H1 (cell line): Measurements from ENCODE around the gene CHN2. TPM values are rescaled to one million over a fixed set of nuclear protein-coding genes. Genes with fewer than 3 reads are reported as not detected.

Experiments
- CTCF ChIA-PET: fragments of 300-600 bp; sonication (Branson Sonifier 250); formaldehyde crosslinking; loops from one replicate; lab custom pipeline; 2021; ENCODE audit not compliant: partially characterized antibody; lab: Charles Lee
- POLR2A ChIA-PET: fragments of 300-600 bp; sonication (Branson Sonifier 250); formaldehyde crosslinking; loops from one replicate; lab custom pipeline; 2021; ENCODE audit warnings: inconsistent platforms; ENCODE audit not compliant: partially characterized antibody; lab: Charles Lee
- DNase-seq, 2 experiments: peaks; one replicate each; pipeline versions ENCODE4 v3.0.0 to v3.0.0-alpha.2; 2010 to 2022; ENCODE audit warnings: low spot score in 2 of 2, low read depth in 1 of 2, mixed read lengths in 1 of 2
- FAIRE-seq: peaks from 2 replicates; lab custom pipeline; 2011; peaks lifted over from hg19 to GRCh38; lab: Jason Lieb, UNC
- H2AFZ ChIP-seq: 2 replicates; pipeline ENCODE4 v1.8.1; 2012; ENCODE audit warnings: low read length, inconsistent platforms
- H2AK5ac ChIP-seq: 2 replicates; pipeline ENCODE4 v1.6.1; 2013; ENCODE audit warnings: low read depth, low read length
- H2BK120ac ChIP-seq: replicated peaks from 2 replicates; pipeline ENCODE3; 2013; ENCODE audit warnings: low read depth, low read length, inconsistent platforms
- H2BK12ac ChIP-seq: 2 replicates; pipeline ENCODE4 v1.6.1; 2013; ENCODE audit warnings: low read depth, low read length
- H2BK15ac ChIP-seq: 2 replicates; pipeline ENCODE4 v1.6.1; 2013; ENCODE audit warnings: low read length
- H2BK20ac ChIP-seq: 2 replicates; pipeline ENCODE4 v1.6.1; 2013; ENCODE audit warnings: low read length
- H2BK5ac ChIP-seq: 2 replicates; pipeline ENCODE4 v1.6.1; 2013; ENCODE audit warnings: low read depth, low read length
- H3K14ac ChIP-seq: 2 replicates; pipeline ENCODE4 v1.6.1; 2013; ENCODE audit warnings: inconsistent platforms; ENCODE audit not compliant: insufficient read length
- H3K18ac ChIP-seq: 2 replicates; pipeline ENCODE4 v1.6.1; 2013; ENCODE audit warnings: low read length; ENCODE audit errors: extremely low read depth
- H3K23ac ChIP-seq: 2 replicates; pipeline ENCODE4 v1.6.1; 2013; ENCODE audit warnings: inconsistent platforms; ENCODE audit not compliant: insufficient read length
- H3K23me2 ChIP-seq: 2 replicates; pipeline ENCODE4 v1.6.1; 2013; ENCODE audit warnings: low read depth, low read length
- H3K27ac ChIP-seq: 2 replicates; pipeline ENCODE4 v1.6.1; 2011; ENCODE audit warnings: low read depth, low read length, inconsistent platforms
- H3K27me3 ChIP-seq, 4 experiments: replicated peaks in 1 of 4; 1 replicate in 1 of 4; 2 replicates in 3 of 4; pipeline versions ENCODE4 v1.6.1 to v1.8.1; 2011 to 2013; ENCODE audit warnings: low read length in 3 of 4, mild to moderate bottlenecking in 3 of 4, inconsistent platforms in 2 of 4, mixed read lengths in 2 of 4, moderate library complexity in 1 of 4; ENCODE audit not compliant: control insufficient read depth in 3 of 4, insufficient read depth in 3 of 4; ENCODE audit errors: extremely low read depth in 1 of 4
- H3K36me3 ChIP-seq, 4 experiments: 2 replicates each; pipeline versions ENCODE4 v1.6.1 to v1.8.1; 2011 to 2013; ENCODE audit warnings: mild to moderate bottlenecking in 4 of 4, low read length in 3 of 4, moderate library complexity in 2 of 4, control low read depth in 1 of 4, inconsistent platforms in 1 of 4; ENCODE audit not compliant: insufficient read depth in 4 of 4, control insufficient read depth in 2 of 4
- H3K4ac ChIP-seq: replicated peaks from 2 replicates; pipeline ENCODE3; 2013; ENCODE audit warnings: low read length, low read depth, mixed read lengths, inconsistent platforms; ENCODE audit not compliant: insufficient read length
- H3K4me1 ChIP-seq, 4 experiments: replicated peaks in 1 of 4; 1 replicate in 1 of 4; 2 replicates in 3 of 4; pipeline versions ENCODE4 v1.6.1 to v1.8.1; 2011 to 2013; ENCODE audit warnings: low read length in 3 of 4, inconsistent platforms in 2 of 4, mixed read lengths in 1 of 4; ENCODE audit not compliant: insufficient read depth in 4 of 4, control insufficient read depth in 3 of 4
- H3K4me2 ChIP-seq, 2 experiments: 2 replicates each; pipeline versions ENCODE4 v1.6.1 to v1.8.1; 2011 to 2013; ENCODE audit warnings: low read depth in 2 of 2, low read length in 2 of 2, control low read depth in 1 of 2, inconsistent platforms in 1 of 2, mild to moderate bottlenecking in 1 of 2; ENCODE audit not compliant: insufficient read depth in 1 of 2
- H3K4me3 ChIP-seq, 4 experiments: fragments of 200-600, 300-600 bp in 1 of 4; sonication (generic), shearing (Covaris generic), sonication (Bioruptor Twin) in 1 of 4; 2 replicates each; pipeline versions ENCODE4 v1.5.1 to v1.8.1; 2011 to 2016; ENCODE audit warnings: low read length in 4 of 4, low read depth in 3 of 4, control low read depth in 2 of 4, inconsistent platforms in 2 of 4, mild to moderate bottlenecking in 2 of 4, mixed read lengths in 1 of 4, moderate library complexity in 1 of 4; ENCODE audit not compliant: insufficient read depth in 2 of 4; ENCODE audit errors: extremely low read depth in 1 of 4
- H3K56ac ChIP-seq: replicated peaks from 2 replicates; pipeline ENCODE3; 2013; ENCODE audit warnings: low read depth, mild to moderate bottlenecking, mixed read lengths, low read length, inconsistent platforms; ENCODE audit not compliant: insufficient read length
- H3K79me1 ChIP-seq: 2 replicates; pipeline ENCODE4 v1.6.1; 2013; ENCODE audit warnings: low read depth, low read length, control low read depth
- H3K79me2 ChIP-seq, 2 experiments: 2 replicates each; pipeline versions ENCODE4 v1.6.1 to v1.8.1; 2012 to 2013; ENCODE audit warnings: low read length in 2 of 2, mild to moderate bottlenecking in 2 of 2, inconsistent platforms in 1 of 2; ENCODE audit not compliant: insufficient read depth in 2 of 2, control insufficient read depth in 1 of 2
- H3K9ac ChIP-seq, 4 experiments: replicated peaks in 1 of 4; 1 replicate in 1 of 4; 2 replicates in 3 of 4; pipeline versions ENCODE4 v1.6.1 to v1.8.1; 2011 to 2013; ENCODE audit warnings: low read depth in 3 of 4, low read length in 3 of 4, control low read depth in 2 of 4, mild to moderate bottlenecking in 2 of 4, moderate library complexity in 2 of 4, inconsistent platforms in 1 of 4; ENCODE audit errors: extremely low read depth in 1 of 4
- H3K9me3 ChIP-seq, 2 experiments: 2 replicates each; pipeline versions ENCODE4 v1.6.1 to v1.8.1; 2012 to 2013; ENCODE audit warnings: mild to moderate bottlenecking in 2 of 2, moderate library complexity in 2 of 2, control low read depth in 1 of 2, inconsistent platforms in 1 of 2, low read depth in 1 of 2, low read length in 1 of 2, mixed read lengths in 1 of 2; ENCODE audit not compliant: insufficient read depth in 2 of 2
- H4K20me1 ChIP-seq, 2 experiments: replicated peaks in 1 of 2; 2 replicates each; pipeline versions ENCODE3 to v1.8.1; 2011 to 2013; ENCODE audit warnings: inconsistent platforms in 2 of 2, low read length in 2 of 2, mild to moderate bottlenecking in 1 of 2; ENCODE audit not compliant: insufficient read depth in 2 of 2, control insufficient read depth in 1 of 2
- H4K5ac ChIP-seq: 2 replicates; pipeline ENCODE4 v1.6.1; 2013; ENCODE audit warnings: low read length, low read depth, mixed read lengths, inconsistent platforms; ENCODE audit not compliant: insufficient read length
- H4K8ac ChIP-seq: 2 replicates; pipeline ENCODE4 v1.8.0; 2013; ENCODE audit warnings: mild to moderate bottlenecking, moderate library complexity, low read length, inconsistent platforms; ENCODE audit not compliant: insufficient read depth; ENCODE audit errors: extremely low read depth
- H4K91ac ChIP-seq: replicated peaks from 2 replicates; pipeline ENCODE3; 2013; ENCODE audit warnings: low read length, mixed read lengths, inconsistent platforms; ENCODE audit not compliant: insufficient read length
- EP300 ChIP-seq, 2 experiments: IDR thresholded peaks; 1 replicate in 1 of 2; 2 replicates in 1 of 2; pipeline ENCODE4 v1.6.1; 2011 to 2012; ENCODE audit warnings: low read depth in 2 of 2, low read length in 2 of 2, mild to moderate bottlenecking in 2 of 2, borderline replicate concordance in 1 of 2, inconsistent platforms in 1 of 2, moderate library complexity in 1 of 2
- GTF2F1 ChIP-seq: IDR thresholded peaks from 2 replicates; pipeline ENCODE4 v1.6.1; 2012; ENCODE audit warnings: low read depth, low read length, improper control_type of control experiment, borderline replicate concordance
- HDAC2 ChIP-seq, 2 experiments: fragments of 300-600 bp in 1 of 2; sonication (generic) in 1 of 2; IDR thresholded peaks; 2 replicates each; pipeline ENCODE4 v1.6.1; 2011 to 2012; ENCODE audit warnings: low read depth in 2 of 2, low read length in 2 of 2, mild to moderate bottlenecking in 2 of 2, moderate library complexity in 2 of 2, borderline replicate concordance in 1 of 2, inconsistent platforms in 1 of 2
- NANOG ChIP-seq: IDR thresholded peaks from 2 replicates; pipeline ENCODE4 v1.6.1; 2011; ENCODE audit warnings: low read length, low read depth, mild to moderate bottlenecking, inconsistent platforms; ENCODE audit not compliant: insufficient read depth, poor library complexity, severe bottlenecking
- RBBP5 ChIP-seq: IDR thresholded peaks from 2 replicates; pipeline ENCODE4 v1.7.1; 2012; ENCODE audit warnings: low read depth, mild to moderate bottlenecking, inconsistent platforms, low read length, moderate library complexity, borderline replicate concordance
- TBP ChIP-seq: IDR thresholded peaks from 2 replicates; pipeline ENCODE4 v1.6.1; 2011; ENCODE audit warnings: low read depth, low read length, improper control_type of control experiment
- YY1 ChIP-seq: IDR thresholded peaks from 2 replicates; pipeline ENCODE4 v1.6.1; 2011; ENCODE audit warnings: low read depth, mild to moderate bottlenecking, low read length
- WGBS, 2 experiments: shearing (Covaris generic) in 1 of 2; methylation state at CpG; one replicate each; pipeline versions ENCODE4 v1.1.6 to v1.1.7; 2013 to 2015; ENCODE audit warnings: low lambda C conversion rate in 2 of 2, mixed read lengths in 2 of 2, inconsistent platforms in 1 of 2, low coverage in 1 of 2, missing lambda C conversion rate in 1 of 2; ENCODE audit not compliant: insufficient replicate concordance in 2 of 2, insufficient coverage in 1 of 2, insufficient read length in 1 of 2; ENCODE audit errors: extremely low coverage in 1 of 2, missing lambda C conversion rate in 1 of 2; 5-methylcytosine and 5-hydroxymethylcytosine counted together
- polyA plus RNA-seq, 7 experiments: library from polyadenylated mRNA; depleted of rRNA in 3 of 7; stranded (reverse) in 5 of 7; unstranded in 2 of 7; fragments of >200 nt in 5 of 7; fragments of 200-250 nt in 2 of 7; gene quantifications; 1 replicate in 5 of 7; 2 replicates in 1 of 7; 4 replicates in 1 of 7; pipeline versions ENCODE4 v1.2.1 to v1.2.3, GENCODE V29; 2011 to 2013; ENCODE audit warnings: missing spikeins in 2 of 7, mixed read lengths in 2 of 7
- total RNA-seq: library from RNA; stranded (reverse); fragmentation: NEBNext Ultra II Directional; extraction: Animal tissue kit (Norgen Biotek cat#: 25700); gene quantifications from 2 replicates; pipeline ENCODE4 v1.2.1, GENCODE V29; 2021

Gene CHN2
- total and polyA plus RNA-seq, 2 of the 8 experiments (the other 6 are each of a cell fraction or from before 2014, with no cell fraction given), result 2.9 to 4.8 TPM

GRCh38 chr7:29330136-29330535 lies 135.6 kb downstream of the CHN2 start:
- Histone ChIP-seq H3K9me3 (no peaks in the 10 kb centered on the region), H2BK5ac (no peak overlapping the region), H3K23me2 (no peaks in the 10 kb centered on the region), H2AK5ac (no peak overlapping the region), H3K23ac (no peak overlapping the region), H3K27ac (no peak overlapping the region), H3K4me2 (no peak overlapping the region), H4K20me1 (no peaks in the 10 kb centered on the region), H2AFZ (no peak overlapping the region), H3K79me2 (no peaks in the 10 kb centered on the region), H3K14ac (no peak overlapping the region), H2BK120ac (no peak overlapping the region), H4K5ac (no peak overlapping the region), H3K27me3 (no peaks in the 10 kb centered on the region), H3K4me3 (no peak overlapping the region), H3K4ac (no peak overlapping the region), H3K9ac (no peak overlapping the region), H3K56ac (no peak overlapping the region), H2BK12ac (no peak overlapping the region), H3K79me1 (no peaks in the 10 kb centered on the region), H2BK20ac (no peak overlapping the region), H3K4me1 (no peaks in the 10 kb centered on the region), H3K36me3 (no peaks in the 10 kb centered on the region), H2BK15ac (no peak overlapping the region), H4K8ac (no peak overlapping the region), H3K18ac (no peak overlapping the region), H4K91ac (no peak overlapping the region)
- WGBS, 2 experiments, result 93% methylated on average over 5 of the region's 5 CpGs; no CpG with 5 or more reads in 1 of the 2 experiments
- ChIA-PET CTCF (interaction anchor here (0.6 to 0.8 kb wide), 2 partner anchors 373 to 741 kb away, joined by 3 read pairs; no protein-coding TSS in a partner anchor), POLR2A (no interaction called here)
- DNase-seq (no peak), FAIRE-seq (no peak)
- TF ChIP-seq HDAC2 (IDR thresholded peaks at IDR 0.05; ENCODE audit: borderline replicate concordance in 1 of 2, low read depth in 2 of 2, low read length in 2 of 2) (no peak), TBP (no peak), RBBP5 (no peak), GTF2F1 (no peak), YY1 (no peak), EP300 (IDR thresholded peaks at IDR 0.05; ENCODE audit: borderline replicate concordance in 1 of 2, low read depth in 2 of 2, low read length in 2 of 2) (no peak), NANOG (no peak)
